Mesodermal cell (in vitro differentiated cells): ENCODE results near the gene CD48.
"Not testable (repeated sequence)": the region's sequence is repeated elsewhere in the genome, so short reads cannot be mapped to it uniquely, and the experiment has no call there.

Source experiments
- H3K27ac ChIP-seq: 2 replicates; pipeline ENCODE4 v1.7.0; 2013; ENCODE audit warnings: mild to moderate bottlenecking, low read depth, low read length, moderate library complexity; ENCODE audit not compliant: severe bottlenecking
- H3K36me3 ChIP-seq: 2 replicates; pipeline ENCODE4 v1.7.1; 2013; ENCODE audit warnings: mild to moderate bottlenecking, low read length, moderate library complexity; ENCODE audit not compliant: control insufficient read depth, insufficient read depth
- H3K4me1 ChIP-seq: one replicate; pipeline ENCODE4 v1.7.1; 2013; ENCODE audit warnings: mild to moderate bottlenecking, low read length; ENCODE audit not compliant: insufficient read depth, control insufficient read depth, poor library complexity, severe bottlenecking
- H3K4me3 ChIP-seq: 2 replicates; pipeline ENCODE4 v1.7.0; 2013; ENCODE audit warnings: low read length, control low read depth, mild to moderate bottlenecking; ENCODE audit not compliant: insufficient read depth, poor library complexity, severe bottlenecking; ENCODE audit errors: extremely low read depth
- H3K9me3 ChIP-seq: 2 replicates; pipeline ENCODE4 v1.7.1; 2013; ENCODE audit warnings: mild to moderate bottlenecking, low read length, moderate library complexity; ENCODE audit not compliant: control insufficient read depth
- WGBS, 2 experiments: methylation state at CpG; one replicate each; pipeline ENCODE4 v1.1.5; 2013; ENCODE audit warnings: missing lambda C conversion rate in 2 of 2; ENCODE audit not compliant: insufficient coverage in 2 of 2; 5-methylcytosine and 5-hydroxymethylcytosine counted together

Gene CD48

GRCh38 chr1:160712525-160713080, 981 bp upstream of the CD48 start:
- not testable (repeated sequence) for H3K4me1 ChIP-seq, H3K9me3 ChIP-seq, H3K36me3 ChIP-seq, H3K27ac ChIP-seq, H3K4me3 ChIP-seq
- 96 to 100% methylated on average over 1 to 3 of the region's 5 CpGs for WGBS, 2 experiments

GRCh38 chr1:160711276-160711601, 383 bp downstream of the CD48 start:
- no peaks in the 10 kb centered on the region for H3K4me1 ChIP-seq
- 81 to 91% methylated on average over 2 of the region's 2 CpGs for whole genome bisulfite sequencing, 2 experiments
- no peak overlapping the region for H3K27ac ChIP-seq
- no peak overlapping the region for H3K4me3 ChIP-seq
- H3K9me3 ChIP-seq = no peaks in the 10 kb centered on the region
- no peaks in the 10 kb centered on the region for H3K36me3 ChIP-seq

- no peaks in the 10 kb centered on the region for H3K9me3 ChIP-seq
- H3K4me1 ChIP-seq = no peaks in the 10 kb centered on the region
- H3K36me3 ChIP-seq = no peaks in the 10 kb centered on the region
- no peak overlapping the region for H3K27ac ChIP-seq
- 90% methylated on average over 2 of the region's 4 CpGs; no CpG with 5 or more reads in 1 of the 2 experiments for WGBS, 2 experiments
- no peak overlapping the region for H3K4me3 ChIP-seq
These were observed 937 bp downstream of the CD48 start for GRCh38 chr1:160710517-160711252.

GRCh38 chr1:160709715-160710114, 1.9 kb downstream of the CD48 start:
- no peaks in the 10 kb centered on the region for H3K9me3 ChIP-seq
- no peaks in the 10 kb centered on the region for H3K4me1 ChIP-seq
- WGBS, 2 experiments = no CpG with 5 or more reads among the region's 1 CpG
- H3K4me3 ChIP-seq = no peak overlapping the region
- no peak overlapping the region for H3K27ac ChIP-seq
- no peaks in the 10 kb centered on the region for H3K36me3 ChIP-seq

- 85 to 93% methylated on average over 4 of the region's 4 CpGs for WGBS, 2 experiments
- no peaks in the 10 kb centered on the region for H3K36me3 ChIP-seq
These were observed 2.8 kb downstream of the CD48 start for GRCh38 chr1:160708801-160709200.

GRCh38 chr1:160708118-160708517, 3.5 kb downstream of the CD48 start:
- no peaks in the 10 kb centered on the region for H3K36me3 ChIP-seq
- no peaks in the 10 kb centered on the region for H3K4me1 ChIP-seq
- no peaks in the 10 kb centered on the region for H3K9me3 ChIP-seq
- 94% methylated on average over 3 to 4 of the region's 4 CpGs for WGBS, 2 experiments
- no peak overlapping the region for H3K27ac ChIP-seq
- no peak overlapping the region for H3K4me3 ChIP-seq

More at GRCh38 chr1:160708801-160709200, 2.8 kb downstream of the CD48 start:
- Histone ChIP-seq H3K4me1 (no peaks in the 10 kb centered on the region), H3K9me3 (no peaks in the 10 kb centered on the region), H3K27ac (no peak overlapping the region), H3K4me3 (no peak overlapping the region)

- Histone ChIP-seq H3K9me3 (no peaks in the 10 kb centered on the region), H3K36me3 (no peaks in the 10 kb centered on the region), H3K4me3 (no peak overlapping the region), H3K27ac (no peak overlapping the region), H3K4me1 (no peaks in the 10 kb centered on the region)
- 85 to 91% methylated on average over 4 to 6 of the region's 8 CpGs for WGBS, 2 experiments
These were observed 4.2 kb downstream of the CD48 start for GRCh38 chr1:160707236-160708064.

DNA sequence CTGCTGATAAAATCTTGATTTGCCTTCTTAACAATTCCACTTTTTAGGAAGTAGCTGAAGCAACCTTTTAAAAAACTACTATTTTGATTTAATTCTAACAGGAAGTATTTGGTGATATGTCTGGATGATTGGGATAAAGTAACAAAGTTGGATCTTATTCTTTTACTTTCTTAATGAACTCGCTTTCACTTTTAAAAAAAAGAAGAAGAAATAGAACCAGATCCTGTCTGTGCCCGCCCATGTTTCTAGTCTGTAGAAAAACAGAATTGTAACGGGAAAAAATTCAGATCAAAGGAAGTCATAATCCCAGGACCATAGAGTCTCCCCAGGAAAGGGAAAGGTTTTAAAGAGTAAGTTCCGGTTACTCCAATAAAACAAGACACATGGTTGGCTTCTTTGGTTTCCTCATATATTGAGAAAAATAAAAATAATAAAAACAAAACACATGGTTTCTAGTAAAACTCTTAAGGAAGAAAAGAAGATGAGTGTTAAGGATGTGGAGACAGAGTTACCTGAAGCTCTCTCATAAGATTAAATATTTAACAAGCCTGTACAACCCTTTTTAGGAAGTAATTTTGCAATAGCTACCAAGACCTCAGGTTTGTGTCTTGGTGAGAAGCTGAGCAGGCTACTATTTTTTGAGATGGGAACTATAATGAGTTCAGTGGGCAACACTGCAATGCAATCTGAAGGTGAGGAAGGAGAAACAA, 4.9 kb downstream of the CD48 start:
- no peaks in the 10 kb centered on the region for H3K4me1 ChIP-seq
- H3K4me3 ChIP-seq = no peak overlapping the region
- H3K27ac ChIP-seq = no peak overlapping the region
- 100% methylated on average over 2 to 3 of the region's 4 CpGs for WGBS, 2 experiments
- H3K9me3 ChIP-seq = no peaks in the 10 kb centered on the region
- H3K36me3 ChIP-seq = no peaks in the 10 kb centered on the region

DNA sequence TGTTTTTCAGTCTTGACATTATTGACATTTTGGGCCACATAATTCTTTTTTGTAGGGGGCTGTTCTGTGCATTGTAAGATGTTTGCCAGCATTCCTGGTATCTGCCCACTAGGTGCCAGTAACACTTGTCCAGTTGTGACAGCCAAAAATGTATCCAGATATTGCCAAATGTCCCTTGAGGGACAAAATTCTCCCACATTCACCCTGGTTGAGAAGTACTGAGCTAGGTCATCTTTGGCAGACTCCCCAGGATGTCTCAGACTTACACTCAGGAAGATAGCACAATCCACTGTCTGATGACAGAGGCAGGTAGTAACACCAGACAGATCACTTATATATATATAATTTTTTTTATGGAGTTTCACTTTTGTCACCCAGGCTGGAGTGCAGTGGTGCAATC, 5.9 kb downstream of the CD48 start:
- no peaks in the 10 kb centered on the region for H3K4me1 ChIP-seq
- no peak overlapping the region for H3K4me3 ChIP-seq
- no peak overlapping the region for H3K27ac ChIP-seq
- no peaks in the 10 kb centered on the region for H3K36me3 ChIP-seq
- H3K9me3 ChIP-seq = no peaks in the 10 kb centered on the region

DNA sequence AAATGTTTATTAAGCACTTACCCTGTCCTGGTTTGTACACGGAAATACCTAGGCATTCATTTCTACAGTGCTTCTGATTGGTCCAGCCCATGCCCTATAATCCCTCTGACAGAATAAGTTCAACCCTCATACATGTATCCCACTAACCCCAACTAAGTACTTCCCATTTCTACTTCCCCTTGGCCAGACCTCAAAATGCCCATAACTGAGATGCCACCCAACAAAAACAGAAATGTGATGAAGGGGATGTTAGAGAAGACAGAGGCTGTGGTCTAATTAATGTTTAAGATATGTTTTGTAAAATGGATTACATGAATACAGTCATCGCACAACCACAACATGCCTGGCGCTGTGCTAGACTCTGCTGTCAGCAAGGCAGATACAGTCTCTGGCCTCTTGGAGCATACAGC, 6.4 kb downstream of the CD48 start:
- WGBS, 2 experiments = 93 to 94% methylated on average over 3 of the region's 3 CpGs
- H3K36me3 ChIP-seq, H3K27ac ChIP-seq, H3K9me3 ChIP-seq, H3K4me3 ChIP-seq, H3K4me1 ChIP-seq: not testable (repeated sequence)
